Endothelial cell of umbilical vein (primary cell): Measurements from ENCODE around the gene KCNE3. TPM values are rescaled to one million over a fixed set of nuclear protein-coding genes. Genes with fewer than 3 reads are reported as not detected.

Source experiments
- BruUV-seq: library from RNA; stranded (reverse); fragments of 400-500 nt; replicated peaks from 2 replicates; lab custom pipeline; 2021; lab: Mats Ljungman, UMichigan
- CTCF ChIA-PET: fragments of 300-600, 350-600 bp; sonication (Branson Sonifier 250); formaldehyde crosslinking; loops from one replicate; lab custom pipeline; 2021; ENCODE audit warnings: antibody characterized with exemption, inconsistent platforms; lab: Charles Lee
- POLR2A ChIA-PET: fragments of 300-600, 350-600 bp; sonication (Branson Sonifier 250); formaldehyde crosslinking; loops from one replicate; lab custom pipeline; 2021; ENCODE audit warnings: antibody characterized with exemption, inconsistent platforms; lab: Charles Lee
- DNase-seq: peaks from one replicate; pipeline ENCODE4 v3.0.0-alpha.2; 2011; ENCODE audit warnings: low read depth, low spot score
- FAIRE-seq: peaks from 2 replicates; lab custom pipeline; 2011; peaks lifted over from hg19 to GRCh38; lab: Jason Lieb, UNC
- H2AFZ ChIP-seq: 2 replicates; pipeline ENCODE4 v1.6.0; 2012; ENCODE audit warnings: low read depth, low read length, control low read depth, inconsistent platforms
- H3K27ac ChIP-seq: 2 replicates; pipeline ENCODE4 v1.5.1; 2011; ENCODE audit warnings: low read depth, mild to moderate bottlenecking, control low read depth, low read length, moderate library complexity; ENCODE audit not compliant: insufficient read depth
- H3K27me3 ChIP-seq, 2 experiments: 2 replicates each; pipeline versions ENCODE4 v1.6.0 to v1.6.1; 2011; ENCODE audit warnings: low read length in 2 of 2, mixed read lengths in 1 of 2; ENCODE audit not compliant: control insufficient read depth in 2 of 2, insufficient read depth in 2 of 2
- H3K36me3 ChIP-seq, 2 experiments: 2 replicates in 1 of 2; 3 replicates in 1 of 2; pipeline ENCODE4 v1.5.1; 2011; ENCODE audit warnings: low read length in 2 of 2, mild to moderate bottlenecking in 1 of 2, moderate library complexity in 1 of 2; ENCODE audit not compliant: control insufficient read depth in 2 of 2, insufficient read depth in 2 of 2; ENCODE audit errors: extremely low read depth in 1 of 2
- H3K4me1 ChIP-seq: 3 replicates; pipeline ENCODE4 v1.5.1; 2011; ENCODE audit warnings: mild to moderate bottlenecking, low read length; ENCODE audit not compliant: control insufficient read depth, insufficient read depth; ENCODE audit errors: extremely low read depth
- H3K4me2 ChIP-seq: 2 replicates; pipeline ENCODE4 v1.6.1; 2011; ENCODE audit warnings: low read length, control low read depth, mixed read lengths; ENCODE audit not compliant: insufficient read depth
- H3K4me3 ChIP-seq, 3 experiments: fragments of 200-600 bp in 1 of 3; sonication (generic), shearing (Covaris generic) in 1 of 3; replicated peaks in 1 of 3; 2 replicates each; pipeline ENCODE4 v1.5.1; 2011 to 2016; ENCODE audit warnings: control low read depth in 3 of 3, low read length in 3 of 3, mild to moderate bottlenecking in 2 of 3, inconsistent platforms in 1 of 3, low read depth in 1 of 3, moderate library complexity in 1 of 3; ENCODE audit not compliant: insufficient read depth in 1 of 3
- H3K79me2 ChIP-seq: 2 replicates; pipeline ENCODE4 v1.6.0; 2012; ENCODE audit warnings: low read length, inconsistent platforms; ENCODE audit not compliant: control insufficient read depth, insufficient read depth
- H3K9ac ChIP-seq: replicated peaks from 2 replicates; pipeline ENCODE3; 2011; ENCODE audit warnings: low read length, control low read depth; ENCODE audit not compliant: insufficient read depth; ENCODE audit errors: extremely low read depth
- H3K9me1 ChIP-seq: replicated peaks from 3 replicates; pipeline ENCODE4 v1.6.0; 2011; ENCODE audit warnings: mild to moderate bottlenecking, low read length; ENCODE audit not compliant: control insufficient read depth, insufficient read depth; ENCODE audit errors: extremely low read depth
- H3K9me3 ChIP-seq: replicated peaks from 2 replicates; pipeline ENCODE4 v1.5.1; 2012; ENCODE audit warnings: low read length, inconsistent platforms; ENCODE audit not compliant: control insufficient read depth, insufficient read depth
- H4K20me1 ChIP-seq: replicated peaks from 2 replicates; pipeline ENCODE3; 2011; ENCODE audit warnings: mild to moderate bottlenecking, low read length; ENCODE audit not compliant: control insufficient read depth, insufficient read depth; ENCODE audit errors: extremely low read depth
- CTCF ChIP-seq, 2 donors: IDR thresholded peaks; 1 replicate in 1 of 2; 2 replicates in 1 of 2; pipeline ENCODE4 v1.5.1; 2011; ENCODE audit warnings: low read length in 2 of 2, mild to moderate bottlenecking in 2 of 2, moderate library complexity in 2 of 2, control low read depth in 1 of 2, inconsistent platforms in 1 of 2, low read depth in 1 of 2; ENCODE audit not compliant: insufficient read depth in 1 of 2; ENCODE audit errors: extremely low read depth in 1 of 2
- EZH2 ChIP-seq: IDR thresholded peaks from 2 replicates; pipeline ENCODE4 v1.6.1; 2012; ENCODE audit warnings: borderline replicate concordance, low read depth, mild to moderate bottlenecking, moderate library complexity, low read length, inconsistent platforms; ENCODE audit not compliant: severe bottlenecking
- FOS ChIP-seq: IDR thresholded peaks from 2 replicates; pipeline ENCODE4 v1.6.1; 2011; ENCODE audit warnings: mild to moderate bottlenecking, low read length, moderate library complexity, borderline replicate concordance; ENCODE audit not compliant: insufficient read depth
- JUN ChIP-seq: IDR thresholded peaks from 2 replicates; pipeline ENCODE4 v1.6.1; 2011; ENCODE audit warnings: borderline replicate concordance, low read depth; ENCODE audit not compliant: insufficient read length, insufficient read depth
- MYC ChIP-seq: IDR thresholded peaks from one replicate; pipeline ENCODE4 v1.6.1; 2011; ENCODE audit warnings: mild to moderate bottlenecking, low read depth, low read length
- POLR2AphosphoS5 ChIP-seq: IDR thresholded peaks from 2 replicates; pipeline ENCODE4 v1.6.1; 2012; ENCODE audit warnings: low read depth, mild to moderate bottlenecking, control low read depth, low read length, moderate library complexity; ENCODE audit not compliant: insufficient read depth
- dilution Hi-C: fragments of 300-500 bp; cut with MboI; formaldehyde crosslinking; loops from one replicate; pipeline ENCODE4 v1.15.0; 2019; ENCODE audit warnings: low sequenced_read_pairs; ENCODE audit not compliant: extremely low pct_ligation_motif_present
- intact Hi-C: fragments of 100-400 bp; cut with micrococcal nuclease; formaldehyde crosslinking; loops from one replicate; pipeline ENCODE4 v1.10.0; 2022
- polyA plus RNA-seq, 4 experiments: library from polyadenylated mRNA; depleted of rRNA in 3 of 4; stranded (reverse) in 3 of 4; unstranded in 1 of 4; fragments of >200 nt; gene quantifications; 2 replicates each; pipeline versions ENCODE4 v1.2.1 to v1.2.3, GENCODE V29; 2011 to 2012; ENCODE audit warnings: missing spikeins in 1 of 4
- total RNA-seq: library from RNA; stranded (reverse); gene quantifications from 2 replicates; pipeline ENCODE4 v1.2.3, GENCODE V29; 2021

The KCNE3 gene
- total and polyA plus RNA-seq, 2 donors (not counting 3 experiments of a cell fraction or from before 2014, with no cell fraction given): 0.97 to 2.2 TPM

DNA sequence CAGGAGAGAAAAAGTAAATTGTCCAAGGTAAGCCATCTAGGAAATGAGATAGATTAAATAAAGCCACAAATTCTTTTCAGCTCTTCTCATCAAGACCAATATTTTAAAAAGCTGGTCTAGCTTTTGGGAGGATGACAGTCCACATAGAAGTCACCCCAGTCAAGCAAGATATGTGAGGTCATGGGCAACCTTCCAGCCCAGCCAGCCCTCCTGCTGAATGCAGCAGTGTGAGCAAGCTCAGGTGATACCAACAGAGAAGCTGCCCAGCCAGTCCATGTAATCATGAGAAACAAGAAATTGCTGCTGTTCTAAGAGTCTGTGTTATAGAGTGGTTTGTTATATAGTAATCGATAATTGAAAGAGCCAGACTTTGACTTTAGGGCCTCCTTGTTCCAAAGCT, 28.7 kb downstream of the KCNE3 start:
- BruUV-seq: no TSS peak
- no peaks in the 10 kb centered on the region for H3K79me2 ChIP-seq

More for the DNA sequence above, 28.7 kb downstream of the KCNE3 start:
- DNase-seq (no peak), FAIRE-seq (no peak)
- no peak overlapping the region for H3K4me2 ChIP-seq
- no peak overlapping the region for H3K9ac ChIP-seq
- H3K4me3 ChIP-seq: no peak overlapping the region
- H3K4me1 ChIP-seq: peaks cover 14% of the 10 kb centered on the region
- no peak for TF ChIP-seq FOS
- TF ChIP-seq MYC: no peak
- TF ChIP-seq POLR2AphosphoS5: no peak
- no peak for TF ChIP-seq JUN
- no peak for TF ChIP-seq CTCF (IDR thresholded peaks at IDR 0.05; ENCODE audit: extremely low read depth in 1 of 2, insufficient read depth in 1 of 2, low read depth in 1 of 2, low read length in 2 of 2)
- no peak for TF ChIP-seq EZH2
- no peak overlapping the region for H3K27ac ChIP-seq
- H4K20me1 ChIP-seq: no peaks in the 10 kb centered on the region
- dilution Hi-C loops (no loop called here), intact Hi-C loops (no loop called here)
- H3K27me3 ChIP-seq: no peaks in the 10 kb centered on the region
- ChIA-PET POLR2A (no interaction called here), CTCF (interaction anchor here (1.0 to 4.1 kb wide), 3 partner anchors 11 to 18 kb away, joined by 3 to 30 read pairs (median 3); no protein-coding TSS in a partner anchor)
- no peaks in the 10 kb centered on the region for H3K9me3 ChIP-seq
- no peak overlapping the region for H2AFZ ChIP-seq
- no peaks in the 10 kb centered on the region for H3K36me3 ChIP-seq
- H3K9me1 ChIP-seq: no peaks in the 10 kb centered on the region
